Measurements from ENCODE around the gene C22orf39. TPM values are rescaled to one million over a fixed set of nuclear protein-coding genes. Genes with fewer than 3 reads are reported as not detected.

C22orf39 gene
- total and polyA plus RNA-seq, 12 donors, result 41.7 to 123 (median 63.2) TPM

GRCh38 chr22:19395276-19395675 is 52.2 kb downstream of the C22orf39 start:
- ATAC-seq (no peak), DNase-seq (no peak)
- Histone ChIP-seq H3K4me3 (no peak overlapping the region), H3K27me3 (no peaks in the 10 kb centered on the region), H3K4me1 (peaks cover 0 to 16% (median 0%) of the 10 kb centered on the region in 9 donors), H3K9me3 (no peaks in the 10 kb centered on the region), H3K27ac (no peak overlapping the region), H3K36me3 (peaks cover 0 to 100% (median 59%) of the 10 kb centered on the region in 9 donors)
- no peak for TF ChIP-seq CTCF (IDR thresholded peaks at IDR 0.05)
- 97 to 98% methylated on average over 4 of the region's 4 CpGs for WGBS, 2 donors
- intact Hi-C loops (cut with DNase I), result loop anchor here in 1 of 10 donors (5.0 kb wide), 1 partner anchor 57 kb away; no protein-coding TSS in a partner anchor

- TF ChIP-seq CTCF (IDR thresholded peaks at IDR 0.05), result no peak
- Histone ChIP-seq H3K4me1 (peaks cover 0 to 16% (median 0%) of the 10 kb centered on the region in 9 donors), H3K9me3 (no peaks in the 10 kb centered on the region), H3K27me3 (no peaks in the 10 kb centered on the region), H3K27ac (no peak overlapping the region), H3K36me3 (peaks cover 0 to 100% (median 66%) of the 10 kb centered on the region in 9 donors), H3K4me3 (no peak overlapping the region)
- no peak for ATAC-seq
- WGBS, 2 donors, result 93 to 96% methylated on average over 8 of the region's 8 CpGs
- no peak for DNase-seq
- intact Hi-C loops (cut with DNase I), result loop anchor here in 1 of 10 donors (5.0 kb wide), 1 partner anchor 58 kb away; no protein-coding TSS in a partner anchor
Measured at GRCh38 chr22:19394274-19395050, 53.0 kb downstream of the C22orf39 start.

GRCh38 chr22:19393704-19394103 is 53.8 kb downstream of the C22orf39 start:
- no peak overlapping the region for H3K4me3 ChIP-seq
- no peaks in the 10 kb centered on the region for H3K27me3 ChIP-seq
- WGBS, 2 donors, result 96 to 97% methylated on average over 5 of the region's 5 CpGs
- peaks cover 0 to 100% (median 72%) of the 10 kb centered on the region in 9 donors for H3K36me3 ChIP-seq
- ATAC-seq (no peak), DNase-seq (no peak)
- H3K27ac ChIP-seq, result no peak overlapping the region
- peaks cover 0 to 16% (median 0%) of the 10 kb centered on the region in 9 donors for H3K4me1 ChIP-seq
- no peak for TF ChIP-seq CTCF (IDR thresholded peaks at IDR 0.05)
- no peaks in the 10 kb centered on the region for H3K9me3 ChIP-seq
- intact Hi-C loops (cut with DNase I), result no loop called here

Other genes starting within 250 kb of the C22orf39 start
- 10 to 100 TPM in 8 of 10 donors, 1 to 10 TPM in 2; 7.1 to 21.9 (median 13.6) TPM for gene CLTCL1, start 156.0 kb downstream of the C22orf39 start, total RNA-seq
- gene CLTCL1, start 156.0 kb downstream of the C22orf39 start, polyA plus RNA-seq, result 1 to 10 TPM; 5.4 to 9.9 TPM
- gene HIRA, start 16.0 kb downstream of the C22orf39 start, total RNA-seq, result 10 to 100 TPM; 11.4 to 23.2 (median 18.3) TPM
- 10 to 100 TPM in 1 of 2 donors, 1 to 10 TPM in 1; 3.1 to 10.8 TPM for gene HIRA, start 16.0 kb downstream of the C22orf39 start, polyA plus RNA-seq
- 10 to 100 TPM; 49.2 to 89.9 (median 54.9) TPM for gene MRPL40, start 15.2 kb downstream of the C22orf39 start, total RNA-seq
- gene MRPL40, start 15.2 kb downstream of the C22orf39 start, polyA plus RNA-seq, result 100 to 1,000 TPM in 1 of 2 donors, 10 to 100 TPM in 1; 57.8 to 117 TPM
- gene UFD1, start 31.5 kb upstream of the C22orf39 start, total RNA-seq, result 10 to 100 TPM; 31.5 to 63.8 (median 43.3) TPM
- gene UFD1, start 31.5 kb upstream of the C22orf39 start, polyA plus RNA-seq, result 10 to 100 TPM; 55.3 to 79.4 TPM
- 1 to 10 TPM in 2 of 10 donors, under 1 TPM in 4, not detected in 4; 0.21 to 3.4 (median 0.69) TPM for gene CDC45, start 32.2 kb upstream of the C22orf39 start, total RNA-seq
- gene CDC45, start 32.2 kb upstream of the C22orf39 start, polyA plus RNA-seq, result under 1 TPM; 0.15 to 0.54 TPM
- 10 to 100 TPM; 19.8 to 72.7 (median 35.6) TPM for gene CLDN5, start 76.7 kb upstream of the C22orf39 start, total RNA-seq
- gene CLDN5, start 76.7 kb upstream of the C22orf39 start, polyA plus RNA-seq, result 100 to 1,000 TPM in 1 of 2 donors, 10 to 100 TPM in 1; 77.3 to 102 TPM